HT1080 (cell line): ENCODE results near the gene ATP11A. TPM values are rescaled to one million over a fixed set of nuclear protein-coding genes. Genes with fewer than 3 reads are reported as not detected.
"Not testable (repeated sequence)": the region's sequence is repeated elsewhere in the genome, so short reads cannot be mapped to it uniquely, and the experiment has no call there.

Experiments used
- DNase-seq: peaks from one replicate; pipeline ENCODE4 v3.0.0-alpha.2; 2015; ENCODE audit warnings: low read depth
- total RNA-seq: library from RNA; depleted of rRNA; stranded (reverse); fragments of >200 nt; shearing (Covaris generic); gene quantifications from 2 replicates; pipeline ENCODE4 v1.2.3, GENCODE V29; 2014

ATP11A gene
- total RNA-seq, 1 experiment from 2014 or later: 7.7 TPM

GRCh38 chr13:112773601-112774447, 84.0 kb downstream of the ATP11A start:
- no peak for DNase-seq

- no peak for DNase-seq
Measured at GRCh38 chr13:112774448-112774792, 84.6 kb downstream of the ATP11A start.

GRCh38 chr13:112774829-112775565, 85.2 kb downstream of the ATP11A start:
- DNase-seq: no peak

DNA sequence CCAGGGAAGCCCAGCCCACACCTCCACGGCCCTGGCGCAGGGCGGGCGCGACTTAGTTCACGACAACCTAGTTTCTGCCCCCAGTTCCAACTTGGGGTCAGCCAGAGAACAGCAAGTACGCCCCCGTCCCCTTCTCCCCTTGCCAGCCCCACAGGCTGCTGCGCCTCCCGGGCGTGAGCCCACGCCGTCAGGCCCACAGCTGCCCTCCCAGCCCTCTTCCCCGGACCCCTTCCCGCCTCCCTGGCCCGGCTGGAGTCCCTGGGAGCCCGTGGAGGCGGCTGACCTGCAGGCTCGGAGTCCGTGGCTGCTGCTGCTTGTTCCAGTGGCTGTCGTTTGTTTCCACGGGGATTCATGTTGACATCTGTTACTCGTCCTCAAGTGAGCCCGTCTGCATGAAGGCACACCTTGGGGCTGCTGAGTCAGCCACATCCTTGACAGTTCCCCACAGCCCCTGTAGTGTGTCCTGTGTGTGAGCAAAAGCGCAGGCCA, 86.0 kb downstream of the ATP11A start:
- no peak for DNase-seq

DNA sequence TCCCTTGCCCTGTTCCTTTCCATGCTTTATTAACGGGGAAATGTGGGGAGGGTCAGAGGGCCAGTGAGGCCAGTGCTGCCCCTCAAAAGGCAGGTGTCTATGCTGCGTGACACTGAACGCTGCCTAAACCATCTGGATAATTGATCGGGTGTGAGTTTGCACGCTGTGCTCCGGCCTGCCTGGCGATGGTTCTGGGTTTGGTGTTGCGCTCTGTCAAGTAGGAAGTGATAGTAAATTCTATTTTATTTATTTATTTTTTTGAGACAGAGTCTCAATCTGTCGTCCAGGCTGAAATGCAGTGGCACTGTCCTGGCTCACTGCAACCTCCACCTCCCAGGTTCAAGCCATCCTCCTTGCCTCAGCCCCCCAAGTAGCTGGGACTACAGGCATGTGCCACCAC, 86.5 kb downstream of the ATP11A start:
- DNase-seq: no peak

- no peak for DNase-seq
Measured at GRCh38 chr13:112776971-112777370, 87.1 kb downstream of the ATP11A start.

DNA sequence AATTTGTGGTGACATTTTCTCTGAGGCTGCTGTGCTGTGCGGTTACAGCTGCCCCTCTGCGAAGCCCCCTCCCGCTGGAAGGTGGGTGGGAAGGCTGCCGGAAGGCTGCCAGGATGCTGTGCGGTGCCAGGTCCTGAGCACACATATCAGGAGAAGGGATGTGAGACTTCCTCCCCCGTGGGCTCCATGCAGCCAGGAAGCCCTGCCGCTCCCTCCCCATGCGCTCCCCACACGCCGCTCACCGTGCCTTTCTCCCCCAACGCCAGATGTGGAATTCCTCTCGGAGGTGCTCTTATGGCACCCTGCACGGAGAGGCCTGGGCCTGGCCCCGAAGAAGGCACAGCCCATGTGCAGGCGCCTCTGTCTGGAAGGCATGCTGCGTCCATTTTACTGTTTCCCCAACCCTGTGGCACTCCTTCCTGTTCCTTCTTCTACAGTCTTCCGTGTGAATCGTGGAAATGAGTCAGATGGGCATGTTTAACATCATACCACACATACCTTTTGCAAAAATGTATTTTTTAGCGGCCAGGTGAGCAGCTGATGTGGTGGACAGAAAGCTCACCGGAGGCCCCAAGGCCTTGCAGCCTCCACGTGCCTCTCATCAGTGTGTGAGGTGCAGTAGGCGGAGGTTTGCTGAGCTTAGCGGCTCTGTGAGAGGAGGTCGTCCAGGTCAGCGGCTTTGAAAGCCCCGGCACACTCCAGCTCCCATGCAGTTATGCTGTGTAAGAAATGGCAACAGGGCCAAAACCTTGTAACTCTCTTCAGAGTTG, 88.0 kb downstream of the ATP11A start:
- DNase-seq: no peak

GRCh38 chr13:112779856-112780604, 90.2 kb downstream of the ATP11A start:
- no peak for DNase-seq

DNA sequence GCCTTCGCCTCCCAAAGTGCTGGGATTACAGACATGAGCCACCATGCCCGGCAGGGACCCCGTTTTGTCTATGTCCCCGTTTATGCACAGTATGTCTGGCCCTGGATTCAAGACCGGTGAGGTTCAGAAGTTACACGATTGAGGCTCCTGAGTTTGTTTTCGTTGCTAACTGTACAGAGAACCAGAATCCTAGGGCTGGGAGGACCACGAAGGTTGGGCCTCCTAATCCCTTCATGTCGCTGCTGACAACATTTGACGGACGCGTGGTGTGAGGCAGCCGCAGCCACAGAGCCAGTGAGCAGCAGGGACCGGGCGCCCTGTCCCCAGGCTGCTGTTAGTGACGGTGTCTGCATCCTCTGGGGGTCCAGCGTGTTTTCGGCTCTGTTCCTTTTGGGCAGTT, 91.4 kb downstream of the ATP11A start:
- DNase-seq: no peak

DNA sequence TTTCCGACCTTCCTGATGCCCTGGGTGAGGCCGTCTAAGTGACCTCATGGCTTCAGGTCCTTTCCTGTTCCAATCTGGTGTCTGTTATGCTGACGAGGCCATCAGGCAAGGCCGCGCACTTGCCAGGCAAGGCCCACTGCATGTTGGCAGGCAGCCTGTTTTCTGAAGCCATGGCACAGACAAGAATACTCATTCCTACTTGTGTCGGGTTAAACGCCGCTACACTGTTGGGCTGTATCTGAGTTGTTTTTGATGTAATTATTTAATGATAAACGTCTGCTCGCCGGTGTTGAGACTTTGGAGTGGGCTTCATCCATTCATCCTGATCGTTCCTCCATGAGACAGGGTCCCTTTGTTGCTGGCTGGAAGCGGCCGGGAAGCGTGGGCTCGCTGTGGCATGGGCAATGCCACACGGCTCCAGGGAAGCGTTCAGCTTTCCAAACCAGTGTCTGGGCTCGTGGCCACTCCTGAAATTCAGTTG, 92.1 kb downstream of the ATP11A start:
- no peak for DNase-seq

DNA sequence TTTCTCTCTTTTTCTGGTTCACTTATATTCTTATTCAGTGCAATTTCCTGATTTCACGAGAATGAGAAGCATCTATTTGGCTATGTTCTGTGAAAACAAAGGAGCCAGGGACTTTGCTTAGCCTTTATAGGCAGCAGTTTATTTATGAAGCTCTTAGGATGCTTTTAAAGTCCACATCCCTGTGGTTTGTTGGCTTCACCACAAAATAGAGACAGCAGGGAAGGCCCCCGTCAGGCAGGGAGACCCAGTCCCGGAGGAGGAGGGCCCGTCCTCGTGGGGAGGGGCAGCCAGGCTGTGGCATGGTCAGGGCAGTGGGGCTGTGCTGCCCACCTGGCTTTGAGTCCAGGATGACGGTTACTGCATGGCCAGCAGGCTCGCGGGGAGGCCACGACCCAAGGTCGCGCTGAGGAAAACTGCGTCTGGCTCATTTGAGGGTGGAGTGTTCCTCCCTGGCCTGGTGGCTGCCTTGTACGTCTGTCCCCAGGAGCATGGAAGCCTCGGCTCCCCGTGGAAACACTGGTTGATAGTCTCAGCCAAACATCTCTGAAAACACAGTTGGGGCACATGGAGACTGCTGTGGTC, 92.7 kb downstream of the ATP11A start:
- no peak for DNase-seq

- no peak for DNase-seq
Measured at GRCh38 chr13:112783135-112783977, 93.5 kb downstream of the ATP11A start.

- no peak for DNase-seq
Measured at GRCh38 chr13:112783978-112784371, 94.1 kb downstream of the ATP11A start.

GRCh38 chr13:112784811-112785482, 95.1 kb downstream of the ATP11A start:
- no peak for DNase-seq

GRCh38 chr13:112785483-112785856, 95.6 kb downstream of the ATP11A start:
- DNase-seq: no peak

DNA sequence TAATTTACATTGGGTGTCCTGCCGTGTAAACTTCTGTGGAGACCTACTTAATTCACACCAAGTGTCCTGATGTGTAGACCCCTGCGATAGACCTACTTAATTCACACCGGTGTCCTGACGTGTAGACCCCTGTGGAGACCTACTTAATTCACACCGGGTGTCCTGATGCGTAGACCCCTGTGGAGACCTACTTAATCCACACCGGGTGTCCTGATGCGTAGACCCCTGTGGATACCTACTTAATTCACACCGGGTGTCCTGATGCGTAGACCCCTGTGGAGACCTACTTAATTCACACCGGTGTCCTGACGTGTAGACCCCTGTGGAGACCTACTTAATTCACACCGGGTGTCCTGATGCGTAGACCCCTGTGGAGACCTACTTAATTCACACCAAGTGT, 97.0 kb downstream of the ATP11A start:
- DNase-seq: not testable (repeated sequence)

GRCh38 chr13:112790735-112791641, 101.2 kb downstream of the ATP11A start:
- no peak for DNase-seq
